GM18858 (cell line): ENCODE data around the gene PDZRN3.

Experiments used
- ATAC-seq: cut with Tn5 transposase; IDR thresholded peaks from one replicate; pipeline ENCODE4 v1.9.1; 2021; ENCODE audit not compliant: unreplicated experiment

PDZRN3 gene

GRCh38 chr3:73498764-73499622, 125.7 kb downstream of the PDZRN3 start:
- ATAC-seq: no peak

DNA sequence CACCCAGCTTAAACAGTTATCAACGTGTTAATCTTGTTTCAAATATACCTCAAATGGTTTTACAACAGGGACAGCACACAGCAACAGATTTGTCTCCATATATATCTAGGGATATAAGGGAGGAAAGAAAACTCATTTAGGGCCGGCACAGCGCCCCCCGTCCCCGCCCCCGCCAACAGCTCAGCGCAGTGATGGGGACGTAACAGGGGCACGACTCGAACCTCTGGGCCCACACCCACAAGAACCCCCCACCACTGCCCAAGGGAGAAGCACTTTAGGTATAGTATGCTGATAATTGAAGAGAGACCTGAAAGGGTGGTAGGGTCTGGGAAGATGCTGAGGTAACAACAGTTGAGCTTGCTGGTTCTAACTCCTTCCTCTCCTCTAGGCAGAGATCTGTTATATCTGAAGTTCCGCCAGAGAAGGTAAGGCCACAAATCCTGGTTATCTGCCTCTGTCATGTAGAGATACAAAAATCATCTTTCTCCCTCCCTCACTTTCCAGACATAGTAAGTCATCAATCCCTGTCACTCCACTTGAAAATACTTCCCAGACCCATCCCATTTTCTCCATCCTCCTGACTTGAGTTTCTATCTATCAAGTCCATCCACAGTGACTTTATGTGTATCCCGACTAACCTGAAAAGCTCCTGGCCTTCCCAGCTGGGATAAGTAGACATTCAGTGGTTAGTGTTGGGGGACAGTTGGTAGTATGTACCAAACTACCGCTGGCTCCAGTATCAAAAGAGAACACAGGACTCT, 126.9 kb downstream of the PDZRN3 start:
- ATAC-seq: no peak

GRCh38 chr3:73493543-73494308, 131.0 kb downstream of the PDZRN3 start:
- ATAC-seq: no peak

DNA sequence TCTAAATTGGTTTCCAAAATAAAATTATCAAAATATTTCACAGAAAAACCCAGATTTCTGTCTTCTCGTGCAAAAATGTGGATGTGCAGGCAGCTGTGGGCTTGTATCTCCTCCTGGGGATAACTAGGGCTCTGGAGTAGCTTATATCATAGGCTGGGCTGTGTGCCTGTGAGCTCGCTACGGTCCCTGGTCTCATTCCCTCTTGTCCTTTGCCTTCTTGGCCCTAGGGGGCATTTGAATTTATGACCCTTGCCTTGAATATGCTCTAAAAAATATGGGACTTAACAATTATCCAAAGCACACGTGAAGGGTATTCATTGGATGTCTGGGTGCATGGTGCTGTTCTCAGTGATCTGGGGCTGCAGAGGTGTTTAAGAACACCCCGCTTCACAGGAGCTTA, 132.6 kb downstream of the PDZRN3 start:
- ATAC-seq: no peak

DNA sequence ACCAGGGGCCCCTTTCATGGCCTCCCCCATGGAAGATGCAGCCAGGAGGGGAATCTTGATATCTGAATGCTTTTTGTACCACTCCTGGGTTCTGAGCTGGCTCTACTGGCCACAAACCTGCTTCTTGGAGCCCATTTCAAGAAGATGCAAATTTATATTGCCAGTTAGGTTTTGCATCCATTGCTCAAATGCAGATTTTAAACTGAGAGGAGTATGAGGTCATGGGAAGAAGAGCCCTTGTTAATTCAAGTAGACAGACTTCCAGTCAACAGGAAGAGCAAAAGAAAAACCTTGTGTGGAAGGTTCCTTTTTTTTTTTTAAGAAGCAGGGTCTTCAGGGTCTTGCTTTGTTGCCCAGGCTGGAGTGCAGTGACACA, 133.5 kb downstream of the PDZRN3 start:
- no peak for ATAC-seq

DNA sequence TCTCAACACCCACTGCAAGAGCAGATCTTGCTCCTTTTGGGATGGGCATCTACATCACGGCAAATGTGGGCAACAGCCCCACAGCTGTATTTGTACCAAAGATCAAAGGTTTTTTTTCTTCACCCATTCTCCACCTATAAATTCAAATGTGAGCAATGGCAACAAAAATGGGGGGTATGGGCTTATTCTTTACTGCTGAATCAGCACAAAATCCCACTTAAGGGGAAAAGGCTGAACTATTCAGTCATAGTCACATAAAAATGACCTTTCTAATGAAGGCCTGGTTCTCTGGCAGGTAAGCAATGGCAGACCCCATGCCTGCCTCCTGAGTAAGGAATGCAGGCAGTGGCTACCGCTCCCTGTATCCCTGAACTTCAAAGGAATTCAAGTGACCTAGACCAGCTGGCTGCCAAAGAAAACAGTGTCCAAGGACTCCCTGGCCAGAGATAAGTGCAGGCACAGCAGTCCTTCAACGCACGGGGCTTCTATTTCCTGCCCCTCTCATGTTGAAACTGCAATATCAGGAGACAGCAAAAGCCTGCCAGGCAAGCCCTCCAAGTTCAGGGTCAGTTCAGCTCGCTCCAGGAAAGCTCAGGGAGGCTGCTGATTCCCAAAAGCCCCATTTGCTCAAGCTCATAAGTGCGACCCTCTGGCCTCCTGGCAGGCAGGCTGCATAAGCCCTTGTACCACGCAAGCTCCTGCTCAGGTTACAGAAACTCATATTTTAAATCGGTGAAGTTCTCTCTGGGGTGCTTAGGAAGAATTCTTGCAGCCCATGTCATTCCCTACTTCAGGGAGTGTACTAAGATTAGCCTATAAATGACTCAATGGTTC, 134.1 kb downstream of the PDZRN3 start:
- ATAC-seq: no peak

DNA sequence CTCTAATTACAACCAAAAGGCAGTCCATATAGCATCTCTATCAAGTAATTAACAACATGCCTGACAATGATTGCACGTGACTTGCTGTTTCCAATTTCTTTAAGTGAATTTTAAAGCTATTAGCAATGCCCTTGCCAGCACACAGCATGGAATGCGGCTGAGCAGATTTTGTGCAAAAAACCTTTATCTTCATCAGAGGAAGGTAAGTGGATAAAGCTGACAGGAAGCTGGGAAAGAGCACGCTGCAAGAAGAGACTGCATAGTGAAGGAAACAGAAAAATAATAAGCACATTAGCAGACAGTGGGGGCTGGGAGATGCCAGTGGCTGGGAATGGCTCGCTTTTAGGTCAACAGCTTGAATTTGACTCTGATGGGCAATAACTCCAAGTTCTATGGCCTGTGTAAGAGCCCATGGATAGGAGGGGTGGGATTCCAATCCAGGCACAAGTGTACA, 138.8 kb downstream of the PDZRN3 start:
- no peak for ATAC-seq

- peak; percentile 90 for ATAC-seq
Measured at GRCh38 chr3:73484656-73485248, 140.0 kb downstream of the PDZRN3 start.

GRCh38 chr3:73481888-73482287, 142.9 kb downstream of the PDZRN3 start:
- ATAC-seq: no peak

GRCh38 chr3:73480187-73480672, 144.5 kb downstream of the PDZRN3 start:
- no peak for ATAC-seq

GRCh38 chr3:73479325-73479724, 145.4 kb downstream of the PDZRN3 start:
- no peak for ATAC-seq

- no peak for ATAC-seq
Measured at GRCh38 chr3:73478858-73479257, 145.9 kb downstream of the PDZRN3 start.

DNA sequence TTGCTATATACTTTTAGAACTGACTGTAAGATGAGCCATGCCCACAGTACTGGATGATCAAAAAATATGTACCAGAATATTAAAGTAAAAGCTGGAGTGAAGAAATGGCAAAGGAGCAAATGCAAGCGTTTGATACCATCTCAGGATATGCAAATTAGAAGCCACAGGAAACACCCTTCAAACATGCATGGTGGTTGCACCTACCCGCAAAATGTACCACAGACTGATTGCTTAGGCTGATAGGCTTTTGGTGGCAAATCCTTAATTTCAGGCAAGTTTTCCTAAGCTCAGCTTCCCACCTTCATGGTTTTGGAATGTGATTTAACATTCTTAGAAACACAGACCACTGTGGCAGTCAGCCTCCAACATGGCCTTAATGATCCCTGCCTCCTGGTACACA, 149.0 kb downstream of the PDZRN3 start:
- no peak for ATAC-seq

DNA sequence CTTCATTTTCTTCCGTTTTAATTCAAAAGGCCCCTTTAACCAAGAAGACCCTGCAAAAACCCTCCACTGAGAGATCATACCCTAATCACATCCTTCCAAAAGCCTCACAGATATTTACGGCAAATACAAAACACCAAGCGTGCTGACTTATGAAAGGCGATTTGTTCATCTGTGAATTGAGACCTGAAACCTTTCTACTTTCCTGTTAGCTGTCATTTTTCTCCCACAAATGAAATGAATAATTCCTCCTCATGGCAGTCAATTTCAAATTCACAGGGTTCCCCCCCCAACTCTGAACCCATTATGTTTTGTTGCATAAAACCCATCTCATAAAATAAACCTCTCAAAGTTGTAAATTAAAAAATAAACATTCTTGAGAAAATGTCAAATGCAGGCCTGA, 149.6 kb downstream of the PDZRN3 start:
- no peak for ATAC-seq

- no peak for ATAC-seq
Measured at GRCh38 chr3:73474619-73475018, 150.1 kb downstream of the PDZRN3 start.

- no peak for ATAC-seq
Measured at GRCh38 chr3:73473898-73474416, 150.8 kb downstream of the PDZRN3 start.

DNA sequence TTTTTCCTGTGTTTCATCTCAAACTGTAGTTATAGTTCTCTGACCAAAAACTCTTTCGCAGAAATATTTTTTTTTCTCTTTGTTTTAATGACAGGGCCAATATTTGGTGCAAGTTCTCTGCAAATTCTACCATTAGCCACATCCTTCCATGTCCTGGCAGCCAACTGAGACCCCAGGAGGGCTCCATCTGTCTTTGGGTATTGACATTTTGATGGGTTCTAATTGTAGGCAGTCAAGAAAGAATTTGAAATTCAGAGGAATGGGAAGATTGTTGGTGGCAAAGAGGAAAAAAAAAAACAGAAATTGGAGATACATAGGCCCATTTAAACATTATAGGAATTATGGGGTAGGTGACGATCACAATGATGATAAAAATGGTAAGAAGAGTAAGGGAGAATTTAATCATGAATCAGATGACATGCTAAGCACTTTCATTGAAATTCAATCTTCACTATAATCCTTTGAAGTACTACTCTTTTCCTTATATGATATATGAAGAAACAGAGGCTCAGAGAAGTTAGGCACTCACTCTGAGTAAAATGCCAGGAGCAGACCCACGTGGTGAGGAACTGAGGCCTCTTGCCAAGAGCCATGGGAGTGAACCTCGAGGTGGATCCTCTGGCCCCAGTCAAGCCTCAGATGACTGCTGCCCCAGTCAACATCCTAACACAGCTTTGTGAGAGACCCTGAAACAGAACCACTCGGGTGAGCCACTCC, 151.4 kb downstream of the PDZRN3 start:
- no peak for ATAC-seq

DNA sequence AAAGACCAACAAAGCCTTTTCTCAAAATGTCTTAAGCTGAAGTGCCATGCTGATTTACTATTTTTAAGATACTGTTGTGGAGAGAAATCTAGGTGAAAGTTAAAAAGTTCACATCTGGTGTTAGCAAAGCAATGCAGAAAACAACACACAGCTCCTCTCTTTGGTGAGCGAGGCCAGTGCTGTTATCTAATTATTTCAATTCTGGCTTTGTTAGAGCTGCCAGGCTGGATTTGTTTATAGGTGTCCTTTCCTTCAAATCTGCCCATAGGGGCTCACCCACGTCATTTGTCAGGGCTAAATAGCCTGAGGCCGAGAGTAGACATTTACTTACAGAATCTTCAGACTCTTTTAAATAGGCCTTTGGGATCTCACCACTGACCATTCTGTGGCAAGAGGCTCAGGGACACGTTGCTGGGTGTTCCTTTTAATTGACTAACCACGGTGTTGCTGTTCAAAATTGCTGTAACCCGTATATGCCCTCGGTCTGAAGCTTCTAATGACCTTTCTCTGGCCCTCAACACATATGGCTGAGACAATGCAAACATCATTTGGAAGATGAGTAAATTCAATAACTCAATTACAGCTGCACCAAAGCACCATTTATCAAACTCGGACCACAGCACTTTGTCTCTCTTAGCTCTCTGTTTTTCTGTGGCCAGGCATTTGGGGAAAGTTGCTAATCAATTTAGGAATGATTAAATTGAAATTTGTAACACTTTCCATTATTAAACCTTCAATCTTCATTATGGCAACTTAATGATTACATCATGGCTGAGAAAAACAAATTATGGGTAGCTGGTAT, 152.6 kb downstream of the PDZRN3 start:
- ATAC-seq: no peak
